Smooth muscle cell (in vitro differentiated cells): Measurements from ENCODE around the gene KCNK15. TPM values are rescaled to one million over a fixed set of nuclear protein-coding genes. Genes with fewer than 3 reads are reported as not detected.
"Not testable (repeated sequence)": the region's sequence is repeated elsewhere in the genome, so short reads cannot be mapped to it uniquely, and the experiment has no call there.

Experiments
- DNase-seq: peaks from one replicate; lab custom pipeline; 2025; ENCODE audit not compliant: unreplicated experiment; lab: John Stamatoyannopoulos, UW
- H2AFZ ChIP-seq: fragments of 200-600 bp; sonication (generic); 2 replicates; pipeline ENCODE4 v1.6.0; 2016; ENCODE audit warnings: antibody characterized with exemption, low read depth, mild to moderate bottlenecking
- H3F3A ChIP-seq: fragments of 200-600 bp; sonication (generic); 2 replicates; pipeline ENCODE4 v1.6.0; 2017; ENCODE audit warnings: antibody characterized with exemption, low read depth
- H3K27ac ChIP-seq: fragments of 200-600 bp; sonication (generic); 2 replicates; pipeline ENCODE4 v1.5.1; 2016; ENCODE audit warnings: low read depth, mild to moderate bottlenecking
- H3K27me3 ChIP-seq: fragments of 200-600 bp; sonication (generic); 2 replicates; pipeline ENCODE4 v1.6.1; 2016; ENCODE audit warnings: low read depth, mild to moderate bottlenecking
- H3K36me3 ChIP-seq: fragments of 200-600 bp; sonication (generic); 2 replicates; pipeline ENCODE4 v1.5.1; 2016; ENCODE audit warnings: low read depth
- H3K4me1 ChIP-seq: fragments of 200-600 bp; sonication (generic); 2 replicates; pipeline ENCODE4 v1.5.1; 2016; ENCODE audit warnings: low read depth
- H3K4me2 ChIP-seq: fragments of 200-600 bp; sonication (generic); 2 replicates; pipeline ENCODE4 v1.6.0; 2016; ENCODE audit warnings: mild to moderate bottlenecking
- H3K4me3 ChIP-seq: fragments of 200-600 bp; sonication (generic); 2 replicates; pipeline ENCODE4 v1.5.1; 2016; ENCODE audit warnings: mild to moderate bottlenecking
- H3K79me2 ChIP-seq: fragments of 200-600 bp; sonication (generic); 2 replicates; pipeline ENCODE4 v1.6.0; 2016; ENCODE audit warnings: low read depth, mild to moderate bottlenecking
- H3K9ac ChIP-seq: fragments of 200-600 bp; sonication (generic); 2 replicates; pipeline ENCODE4 v1.6.0; 2016; ENCODE audit warnings: low read depth
- H3K9me3 ChIP-seq: fragments of 200-600 bp; sonication (generic); replicated peaks from 2 replicates; pipeline ENCODE4 v1.5.1; 2016; ENCODE audit warnings: low read depth
- H4K20me1 ChIP-seq: fragments of 200-600 bp; sonication (generic); 2 replicates; pipeline ENCODE4 v1.6.0; 2016; ENCODE audit warnings: low read depth
- WGBS: methylation state at CpG from one replicate; pipeline ENCODE4 v1.1.7; 2016; ENCODE audit warnings: low lambda C conversion rate; 5-methylcytosine and 5-hydroxymethylcytosine counted together
- polyA plus RNA-seq: library from polyadenylated mRNA; unstranded; fragments of >200 nt; fragmentation: Nextera tagmentation; extraction: Ambion mirVana; gene quantifications from 2 replicates; pipeline ENCODE4 v1.2.1, GENCODE V29; 2016
- total RNA-seq: library from RNA; depleted of rRNA; stranded (reverse); fragments of >200 nt; gene quantifications from 2 replicates; pipeline ENCODE4 v1.2.3, GENCODE V29; 2014
- TF ChIP-seq, protein P1 (sequence below): fragments of 200-600 bp; sonication (generic); IDR thresholded peaks from 2 replicates; pipeline ENCODE4 v1.5.1; 2017; ENCODE audit warnings: borderline replicate concordance, mild to moderate bottlenecking, antibody characterized with exemption; ENCODE audit not compliant: insufficient read depth, poor library complexity, severe bottlenecking

Gene KCNK15
- total and polyA plus RNA-seq, 2 experiments from 2014 or later, result 0.06 to 0.54 TPM

DNA sequence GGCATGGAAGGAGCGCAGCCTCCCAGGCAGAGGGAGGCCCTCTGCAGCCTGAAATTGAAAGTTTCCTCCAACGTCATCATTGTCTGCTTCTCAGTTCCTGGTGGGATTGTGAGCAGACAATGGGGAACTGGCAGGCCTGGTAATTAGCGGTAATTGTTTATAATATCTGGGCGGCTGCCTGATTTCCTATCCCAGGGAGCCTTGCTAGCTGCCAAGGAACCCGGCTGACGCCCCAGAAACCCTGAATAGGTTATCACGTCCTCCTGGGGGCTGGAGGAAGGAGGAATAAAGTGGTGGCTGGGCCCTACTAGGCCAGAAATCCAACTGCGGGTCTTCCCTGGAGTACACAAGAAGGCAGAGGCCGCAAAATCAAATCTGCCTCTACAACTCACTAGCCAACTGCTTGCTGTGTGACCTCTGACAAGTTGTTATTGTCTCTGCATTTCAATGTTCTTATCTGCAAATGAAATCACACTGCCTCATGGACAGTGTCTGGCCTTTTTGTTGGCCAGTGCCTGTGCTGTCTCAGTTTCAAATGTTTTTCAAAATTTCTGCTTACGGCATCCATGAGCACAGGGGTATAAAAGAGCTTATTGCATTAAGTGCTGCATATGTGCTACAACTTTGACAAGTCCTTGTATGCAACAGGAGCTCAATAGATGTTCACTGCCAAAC, 16.9 kb downstream of the KCNK15 start:
- Histone ChIP-seq H3K4me1 (no peaks in the 10 kb centered on the region), H3K9ac (no peak overlapping the region), H3K4me2 (no peak overlapping the region), H3K9me3 (no peaks in the 10 kb centered on the region), H3K4me3 (no peak overlapping the region), H4K20me1 (no peaks in the 10 kb centered on the region), H2AFZ (no peak overlapping the region), H3K79me2 (no peaks in the 10 kb centered on the region), H3F3A (no peaks in the 10 kb centered on the region), H3K36me3 (no peaks in the 10 kb centered on the region), H3K27ac (no peak overlapping the region), H3K27me3 (no peaks in the 10 kb centered on the region)
- TF ChIP-seq, protein P1, sequence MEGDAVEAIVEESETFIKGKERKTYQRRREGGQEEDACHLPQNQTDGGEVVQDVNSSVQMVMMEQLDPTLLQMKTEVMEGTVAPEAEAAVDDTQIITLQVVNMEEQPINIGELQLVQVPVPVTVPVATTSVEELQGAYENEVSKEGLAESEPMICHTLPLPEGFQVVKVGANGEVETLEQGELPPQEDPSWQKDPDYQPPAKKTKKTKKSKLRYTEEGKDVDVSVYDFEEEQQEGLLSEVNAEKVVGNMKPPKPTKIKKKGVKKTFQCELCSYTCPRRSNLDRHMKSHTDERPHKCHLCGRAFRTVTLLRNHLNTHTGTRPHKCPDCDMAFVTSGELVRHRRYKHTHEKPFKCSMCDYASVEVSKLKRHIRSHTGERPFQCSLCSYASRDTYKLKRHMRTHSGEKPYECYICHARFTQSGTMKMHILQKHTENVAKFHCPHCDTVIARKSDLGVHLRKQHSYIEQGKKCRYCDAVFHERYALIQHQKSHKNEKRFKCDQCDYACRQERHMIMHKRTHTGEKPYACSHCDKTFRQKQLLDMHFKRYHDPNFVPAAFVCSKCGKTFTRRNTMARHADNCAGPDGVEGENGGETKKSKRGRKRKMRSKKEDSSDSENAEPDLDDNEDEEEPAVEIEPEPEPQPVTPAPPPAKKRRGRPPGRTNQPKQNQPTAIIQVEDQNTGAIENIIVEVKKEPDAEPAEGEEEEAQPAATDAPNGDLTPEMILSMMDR, result no peak
- WGBS, result 76% methylated on average over 10 of the region's 10 CpGs
- DNase-seq, result no peak

DNA sequence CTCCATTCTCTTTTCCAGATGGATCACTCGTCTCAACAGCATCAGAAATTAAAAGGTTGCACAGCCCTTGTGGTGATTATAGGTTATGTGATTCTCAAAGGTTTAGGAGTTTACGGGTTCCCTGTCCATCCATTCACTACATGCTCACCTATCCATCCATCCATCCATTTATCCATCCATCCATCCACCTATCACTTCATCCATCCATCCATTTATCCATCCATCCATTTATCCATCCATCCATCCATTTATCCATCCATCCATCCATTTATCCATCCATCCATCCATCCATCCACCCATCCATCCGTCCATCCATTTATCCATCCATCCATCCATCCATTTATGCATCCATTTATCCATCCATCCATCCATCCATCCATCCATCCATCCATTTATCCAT, 18.1 kb downstream of the KCNK15 start:
- H3K4me1 ChIP-seq, H3F3A ChIP-seq, H3K9ac ChIP-seq, H3K36me3 ChIP-seq, H2AFZ ChIP-seq, H3K27ac ChIP-seq, DNase-seq, H3K4me2 ChIP-seq, H3K4me3 ChIP-seq, H4K20me1 ChIP-seq, H3K9me3 ChIP-seq, H3K79me2 ChIP-seq, H3K27me3 ChIP-seq: not testable (repeated sequence)
- WGBS, result 91% methylated on average over 3 of the region's 3 CpGs

DNA sequence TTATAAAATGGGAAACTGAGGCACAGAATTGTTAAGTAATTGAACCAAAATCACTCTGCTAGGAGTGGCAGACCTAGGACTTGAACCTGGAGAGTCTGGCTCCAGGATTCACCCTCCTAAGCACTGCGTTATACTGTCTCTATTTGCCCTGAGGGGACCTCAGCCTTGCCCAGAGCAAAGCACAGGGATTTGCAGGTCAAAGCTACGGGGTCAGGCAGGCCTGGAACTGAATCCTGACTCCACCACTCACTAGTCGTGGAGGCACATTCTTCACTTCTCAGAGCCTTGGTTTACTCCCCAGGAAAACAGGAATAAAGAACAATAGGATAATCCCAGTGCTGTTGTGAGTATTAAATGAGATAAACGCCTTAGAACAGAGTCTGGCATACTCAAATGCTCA, 19.4 kb downstream of the KCNK15 start:
- Histone ChIP-seq H3K27ac (no peak overlapping the region), H3K9ac (no peak overlapping the region), H3K79me2 (no peaks in the 10 kb centered on the region), H2AFZ (no peak overlapping the region), H3K36me3 (no peaks in the 10 kb centered on the region), H3K4me1 (no peaks in the 10 kb centered on the region), H3K27me3 (no peaks in the 10 kb centered on the region), H3K9me3 (no peaks in the 10 kb centered on the region), H3K4me3 (no peak overlapping the region), H3K4me2 (no peak overlapping the region), H3F3A (no peaks in the 10 kb centered on the region), H4K20me1 (no peaks in the 10 kb centered on the region)
- TF ChIP-seq, protein P1, result no peak
- DNase-seq, result no peak
- 67% methylated on average over 4 of the region's 4 CpGs for WGBS

DNA sequence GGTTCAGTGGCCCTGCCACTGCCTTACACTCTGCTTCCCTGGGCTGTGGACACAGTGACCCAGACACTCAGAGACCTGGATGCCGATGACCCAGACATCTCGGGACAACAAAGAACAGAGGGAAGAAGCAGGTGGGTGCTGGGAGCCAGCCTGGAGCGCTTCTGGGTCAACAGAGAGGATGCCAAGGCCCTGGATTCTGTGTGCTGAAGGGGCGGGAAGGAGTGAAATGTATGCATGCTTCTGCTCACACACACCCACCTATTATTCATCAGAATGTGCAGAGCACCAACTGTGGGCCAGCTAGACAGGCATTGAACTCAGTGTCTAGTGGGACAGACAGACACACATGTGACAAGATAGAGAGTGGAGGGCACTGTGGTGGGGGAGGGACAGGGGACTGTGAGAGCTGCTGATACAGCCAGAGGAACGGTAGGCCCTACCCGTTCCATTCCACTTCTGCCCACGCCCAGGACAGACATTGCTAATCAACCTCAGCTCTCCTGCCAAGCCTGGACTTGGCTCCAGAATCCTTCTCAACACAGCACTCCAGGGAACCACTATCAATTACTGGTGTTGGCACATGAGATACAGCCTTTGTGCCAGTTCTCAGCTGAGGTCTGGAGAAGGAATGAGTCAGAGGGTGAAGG, 20.2 kb downstream of the KCNK15 start:
- TF ChIP-seq, protein P1, result no peak
- H2AFZ ChIP-seq, result no peak overlapping the region
- H3K27ac ChIP-seq, result no peak overlapping the region
- no peaks in the 10 kb centered on the region for H3K36me3 ChIP-seq
- WGBS, result 71% methylated on average over 7 of the region's 7 CpGs
- H3K4me2 ChIP-seq, result no peak overlapping the region
- no peaks in the 10 kb centered on the region for H3K4me1 ChIP-seq
- no peak overlapping the region for H3K4me3 ChIP-seq
- H3K79me2 ChIP-seq, result no peaks in the 10 kb centered on the region
- H3K9me3 ChIP-seq, result no peaks in the 10 kb centered on the region
- H3K9ac ChIP-seq, result no peak overlapping the region
- H3F3A ChIP-seq, result no peaks in the 10 kb centered on the region
- H3K27me3 ChIP-seq, result no peaks in the 10 kb centered on the region
- no peak for DNase-seq
- no peaks in the 10 kb centered on the region for H4K20me1 ChIP-seq
